SK-N-SH treated with all-trans-retinoic acid at 6 μM for 48 hours (cell line): ENCODE data around the gene GPRC5A.

Experiments used
- ATAC-seq: fragments of 200-7000 bp; cut with Tn5 transposase; 3 replicates; pipeline ENCODE4 v1.9.1; 2020; ENCODE audit warnings: mild to moderate bottlenecking, moderate library complexity
- BACH2 ChIP-seq: fragments of 250-450 bp; sonication (Bioruptor Pico); IDR thresholded peaks from 2 replicates; pipeline ENCODE4 v1.9.0; 2021; ENCODE audit warnings: mild to moderate bottlenecking, borderline replicate concordance
- CSDC2 ChIP-seq: fragments of 250-450 bp; sonication (Bioruptor Pico); IDR thresholded peaks from 2 replicates; pipeline ENCODE4 v1.5.0; 2020; ENCODE audit warnings: mild to moderate bottlenecking, moderate library complexity
- ESRRG ChIP-seq: fragments of 250-450 bp; sonication (Bioruptor Pico); IDR thresholded peaks from 2 replicates; pipeline ENCODE4 v1.6.1; 2021; ENCODE audit warnings: mild to moderate bottlenecking
- GLIS3 ChIP-seq: fragments of 250-450 bp; sonication (Bioruptor Pico); IDR thresholded peaks from 2 replicates; pipeline ENCODE4 v1.5.0; 2020; ENCODE audit warnings: mild to moderate bottlenecking, moderate library complexity
- ISL1 ChIP-seq: fragments of 250-450 bp; sonication (Bioruptor Pico); IDR thresholded peaks from 2 replicates; pipeline ENCODE4 v2.1.2; 2022; ENCODE audit warnings: mild to moderate bottlenecking, moderate library complexity
- OSR1 ChIP-seq: fragments of 250-450 bp; sonication (Bioruptor Pico); IDR thresholded peaks from 2 replicates; pipeline ENCODE4 v1.8.0; 2022; ENCODE audit warnings: moderate library complexity, mild to moderate bottlenecking, inconsistent platforms
- PPARA ChIP-seq: fragments of 250-450 bp; sonication (Bioruptor Pico); IDR thresholded peaks from 2 replicates; pipeline ENCODE4 v1.5.0; 2020; ENCODE audit warnings: mild to moderate bottlenecking, borderline replicate concordance
- RARB ChIP-seq: fragments of 250-450 bp; sonication (Bioruptor Pico); IDR thresholded peaks from 2 replicates; pipeline ENCODE4 v1.8.0; 2021; ENCODE audit warnings: mild to moderate bottlenecking, moderate library complexity
- SNAI2 ChIP-seq: fragments of 250-450 bp; sonication (Bioruptor Pico); IDR thresholded peaks from 2 replicates; pipeline ENCODE4 v1.5.0; 2020; ENCODE audit warnings: mild to moderate bottlenecking, moderate library complexity
- TCF4 ChIP-seq: fragments of 250-450 bp; sonication (Bioruptor Pico); IDR thresholded peaks from 2 replicates; pipeline ENCODE4 v1.8.0; 2021; ENCODE audit warnings: mild to moderate bottlenecking, moderate library complexity, borderline replicate concordance
- ZC3H10 ChIP-seq: fragments of 250-450 bp; sonication (Bioruptor Pico); IDR thresholded peaks from 2 replicates; pipeline ENCODE4 v1.5.1; 2021; ENCODE audit warnings: mild to moderate bottlenecking, moderate library complexity
- ZNF70 ChIP-seq: fragments of 450-650 bp; formaldehyde crosslinking; IDR thresholded peaks from 2 replicates; pipeline ENCODE4 v1.5.0; 2020; ENCODE audit warnings: mild to moderate bottlenecking, moderate library complexity
- ZNF8 ChIP-seq: fragments of 450-650 bp; formaldehyde crosslinking; IDR thresholded peaks from 2 replicates; pipeline ENCODE4 v1.5.0; 2020; ENCODE audit warnings: mild to moderate bottlenecking, moderate library complexity
- TF ChIP-seq, protein P1 (sequence below): fragments of 250-450 bp; sonication (Bioruptor Pico); IDR thresholded peaks from 2 replicates; pipeline ENCODE4 v1.5.0; 2020; ENCODE audit warnings: mild to moderate bottlenecking, moderate library complexity
- TF ChIP-seq, protein P2 (sequence below): fragments of 250-450 bp; sonication (Bioruptor Pico); IDR thresholded peaks from 2 replicates; pipeline ENCODE4 v1.8.0; 2020; ENCODE audit warnings: mild to moderate bottlenecking, moderate library complexity, borderline replicate concordance
- TF ChIP-seq, protein P3 (sequence below): fragments of 250-450 bp; sonication (Bioruptor Pico); IDR thresholded peaks from 2 replicates; pipeline ENCODE4 v1.5.1; 2021; ENCODE audit warnings: mild to moderate bottlenecking, moderate library complexity

The GPRC5A gene

DNA sequence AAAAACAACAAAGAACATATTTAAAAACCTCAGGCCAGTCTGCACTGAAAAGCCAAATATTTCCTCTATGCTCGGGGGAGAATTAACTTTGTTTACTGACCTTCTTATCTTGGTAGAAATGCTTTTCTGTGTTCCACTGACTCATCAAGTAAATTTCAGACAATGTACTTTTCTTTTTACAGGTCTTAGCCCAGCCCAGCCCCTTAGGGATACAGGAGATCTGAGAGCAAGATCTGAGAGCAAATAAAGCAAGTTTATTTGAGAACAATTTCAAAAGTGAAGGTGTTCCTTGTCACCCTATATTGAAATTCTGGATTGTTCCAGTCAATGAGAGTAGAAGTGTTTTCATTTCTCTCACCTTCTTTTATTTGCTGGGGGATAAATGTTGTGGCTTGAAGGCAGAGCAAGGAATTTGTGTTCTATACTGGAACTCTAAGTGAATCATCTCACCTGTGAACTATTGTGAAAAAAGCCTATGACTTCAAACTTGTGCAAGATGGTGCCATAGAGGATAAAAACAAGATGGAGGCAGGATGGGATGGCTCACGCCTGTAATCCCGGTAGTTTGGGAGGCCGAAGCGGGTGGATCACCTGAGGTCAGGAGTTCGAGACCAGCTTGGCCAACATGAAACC, 7.9 kb upstream of the GPRC5A start (continued):
- TF ChIP-seq ISL1 (no peak), OSR1 (CRISPR knock-in tag) (no peak), ESRRG (CRISPR knock-in tag) (no peak)
- TF ChIP-seq, protein P1, sequence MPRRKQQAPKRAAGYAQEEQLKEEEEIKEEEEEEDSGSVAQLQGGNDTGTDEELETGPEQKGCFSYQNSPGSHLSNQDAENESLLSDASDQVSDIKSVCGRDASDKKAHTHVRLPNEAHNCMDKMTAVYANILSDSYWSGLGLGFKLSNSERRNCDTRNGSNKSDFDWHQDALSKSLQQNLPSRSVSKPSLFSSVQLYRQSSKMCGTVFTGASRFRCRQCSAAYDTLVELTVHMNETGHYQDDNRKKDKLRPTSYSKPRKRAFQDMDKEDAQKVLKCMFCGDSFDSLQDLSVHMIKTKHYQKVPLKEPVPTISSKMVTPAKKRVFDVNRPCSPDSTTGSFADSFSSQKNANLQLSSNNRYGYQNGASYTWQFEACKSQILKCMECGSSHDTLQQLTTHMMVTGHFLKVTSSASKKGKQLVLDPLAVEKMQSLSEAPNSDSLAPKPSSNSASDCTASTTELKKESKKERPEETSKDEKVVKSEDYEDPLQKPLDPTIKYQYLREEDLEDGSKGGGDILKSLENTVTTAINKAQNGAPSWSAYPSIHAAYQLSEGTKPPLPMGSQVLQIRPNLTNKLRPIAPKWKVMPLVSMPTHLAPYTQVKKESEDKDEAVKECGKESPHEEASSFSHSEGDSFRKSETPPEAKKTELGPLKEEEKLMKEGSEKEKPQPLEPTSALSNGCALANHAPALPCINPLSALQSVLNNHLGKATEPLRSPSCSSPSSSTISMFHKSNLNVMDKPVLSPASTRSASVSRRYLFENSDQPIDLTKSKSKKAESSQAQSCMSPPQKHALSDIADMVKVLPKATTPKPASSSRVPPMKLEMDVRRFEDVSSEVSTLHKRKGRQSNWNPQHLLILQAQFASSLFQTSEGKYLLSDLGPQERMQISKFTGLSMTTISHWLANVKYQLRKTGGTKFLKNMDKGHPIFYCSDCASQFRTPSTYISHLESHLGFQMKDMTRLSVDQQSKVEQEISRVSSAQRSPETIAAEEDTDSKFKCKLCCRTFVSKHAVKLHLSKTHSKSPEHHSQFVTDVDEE (CRISPR knock-in tag): no peak
- TF ChIP-seq, protein P2, sequence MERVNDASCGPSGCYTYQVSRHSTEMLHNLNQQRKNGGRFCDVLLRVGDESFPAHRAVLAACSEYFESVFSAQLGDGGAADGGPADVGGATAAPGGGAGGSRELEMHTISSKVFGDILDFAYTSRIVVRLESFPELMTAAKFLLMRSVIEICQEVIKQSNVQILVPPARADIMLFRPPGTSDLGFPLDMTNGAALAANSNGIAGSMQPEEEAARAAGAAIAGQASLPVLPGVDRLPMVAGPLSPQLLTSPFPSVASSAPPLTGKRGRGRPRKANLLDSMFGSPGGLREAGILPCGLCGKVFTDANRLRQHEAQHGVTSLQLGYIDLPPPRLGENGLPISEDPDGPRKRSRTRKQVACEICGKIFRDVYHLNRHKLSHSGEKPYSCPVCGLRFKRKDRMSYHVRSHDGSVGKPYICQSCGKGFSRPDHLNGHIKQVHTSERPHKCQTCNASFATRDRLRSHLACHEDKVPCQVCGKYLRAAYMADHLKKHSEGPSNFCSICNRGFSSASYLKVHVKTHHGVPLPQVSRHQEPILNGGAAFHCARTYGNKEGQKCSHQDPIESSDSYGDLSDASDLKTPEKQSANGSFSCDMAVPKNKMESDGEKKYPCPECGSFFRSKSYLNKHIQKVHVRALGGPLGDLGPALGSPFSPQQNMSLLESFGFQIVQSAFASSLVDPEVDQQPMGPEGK: no peak
- TF ChIP-seq, all 23 proteins: peak for 0

DNA sequence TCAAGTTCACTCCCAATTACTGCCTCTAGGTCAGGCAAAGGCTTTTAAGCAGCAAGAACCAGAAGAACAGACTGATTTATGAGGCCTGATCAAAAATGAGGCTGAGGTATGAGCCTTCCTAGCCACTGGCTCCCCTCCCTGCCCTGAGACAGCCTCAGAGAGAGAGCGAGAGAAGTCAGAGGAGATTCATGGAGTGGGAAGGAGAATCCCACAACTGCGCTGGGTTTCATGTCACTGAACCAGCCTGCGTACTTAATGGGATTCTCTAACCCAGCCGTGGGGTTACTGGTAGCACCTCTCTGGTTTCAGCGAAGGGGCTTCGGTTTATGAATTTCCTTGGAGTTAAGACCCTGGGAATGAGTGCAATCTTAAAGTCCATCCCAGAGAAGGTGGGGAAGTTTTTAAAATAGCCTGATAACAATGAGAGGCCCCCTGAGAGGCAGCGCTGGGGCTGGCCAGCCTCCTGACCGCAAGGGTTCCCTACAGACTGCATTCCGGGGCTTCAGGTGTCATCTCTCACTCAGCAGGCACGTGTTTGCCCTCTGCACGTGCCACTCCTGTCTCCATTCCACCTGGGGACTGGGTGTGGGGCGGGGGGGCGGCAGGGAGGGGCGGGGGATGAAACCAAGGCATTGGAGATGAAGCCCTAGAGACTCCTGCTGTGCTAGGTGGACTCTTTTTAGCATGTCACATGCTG, 6.1 kb upstream of the GPRC5A start:
- no peak for TF ChIP-seq BACH2
- no peak for TF ChIP-seq ZC3H10 (CRISPR knock-in tag)
- TF ChIP-seq CSDC2 (CRISPR knock-in tag): no peak
- TF ChIP-seq, protein P3, sequence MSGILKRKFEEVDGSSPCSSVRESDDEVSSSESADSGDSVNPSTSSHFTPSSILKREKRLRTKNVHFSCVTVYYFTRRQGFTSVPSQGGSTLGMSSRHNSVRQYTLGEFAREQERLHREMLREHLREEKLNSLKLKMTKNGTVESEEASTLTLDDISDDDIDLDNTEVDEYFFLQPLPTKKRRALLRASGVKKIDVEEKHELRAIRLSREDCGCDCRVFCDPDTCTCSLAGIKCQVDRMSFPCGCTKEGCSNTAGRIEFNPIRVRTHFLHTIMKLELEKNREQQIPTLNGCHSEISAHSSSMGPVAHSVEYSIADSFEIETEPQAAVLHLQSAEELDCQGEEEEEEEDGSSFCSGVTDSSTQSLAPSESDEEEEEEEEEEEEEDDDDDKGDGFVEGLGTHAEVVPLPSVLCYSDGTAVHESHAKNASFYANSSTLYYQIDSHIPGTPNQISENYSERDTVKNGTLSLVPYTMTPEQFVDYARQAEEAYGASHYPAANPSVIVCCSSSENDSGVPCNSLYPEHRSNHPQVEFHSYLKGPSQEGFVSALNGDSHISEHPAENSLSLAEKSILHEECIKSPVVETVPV: no peak
- no peak for TF ChIP-seq PPARA (CRISPR knock-in tag)
- ATAC-seq: no peak

DNA sequence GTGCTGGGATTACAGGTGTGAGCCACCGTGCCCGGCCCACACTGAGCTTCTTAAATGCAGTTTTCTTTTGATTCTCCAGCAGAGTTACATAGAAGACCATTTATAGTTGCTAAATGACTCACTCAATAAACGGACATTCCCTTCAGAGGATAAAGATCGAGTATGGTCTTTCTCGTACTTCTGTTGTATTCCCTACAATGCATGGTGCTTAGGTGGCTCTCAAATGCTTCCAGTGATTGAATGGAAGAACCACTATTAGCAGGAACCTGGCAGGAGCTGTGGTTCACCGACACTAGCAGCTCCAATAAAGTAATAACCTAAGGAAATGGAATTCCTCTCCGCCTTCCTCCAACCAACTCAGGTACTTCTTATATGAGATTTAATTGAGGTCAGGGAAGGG, 3.9 kb upstream of the GPRC5A start:
- TF ChIP-seq ZC3H10 (CRISPR knock-in tag): no peak
- TF ChIP-seq OSR1 (CRISPR knock-in tag): no peak
- no peak for TF ChIP-seq BACH2
- TF ChIP-seq ZNF8 (CRISPR knock-in tag): no peak
- no peak for TF ChIP-seq TCF4 (CRISPR knock-in tag)
- no peak for TF ChIP-seq GLIS3
- TF ChIP-seq, protein P2: no peak
- no peak for TF ChIP-seq ESRRG (CRISPR knock-in tag)

DNA sequence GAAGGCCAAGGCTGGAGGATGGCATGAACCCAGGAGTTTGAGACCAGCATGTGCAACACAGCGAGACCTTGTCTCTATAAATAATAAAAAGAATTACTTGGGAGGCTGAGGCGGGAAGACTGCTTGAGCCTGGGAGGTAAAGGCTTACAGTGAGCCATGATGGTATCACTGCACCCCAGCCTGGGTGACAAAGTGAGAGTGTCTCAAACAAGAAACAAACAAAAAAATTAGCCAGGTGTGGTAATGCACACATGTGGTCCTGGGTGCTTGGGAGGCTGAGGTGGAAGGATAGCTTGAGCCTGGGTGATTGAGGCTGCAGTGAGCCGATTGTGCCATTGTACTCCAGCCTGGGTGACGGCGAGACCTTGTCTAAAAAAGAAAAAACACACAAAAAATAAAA, 1.7 kb upstream of the GPRC5A start:
- TF ChIP-seq SNAI2 (CRISPR knock-in tag): no peak
- ATAC-seq: no peak

More for the DNA sequence above, 3.9 kb upstream of the GPRC5A start:
- no peak for ATAC-seq

DNA sequence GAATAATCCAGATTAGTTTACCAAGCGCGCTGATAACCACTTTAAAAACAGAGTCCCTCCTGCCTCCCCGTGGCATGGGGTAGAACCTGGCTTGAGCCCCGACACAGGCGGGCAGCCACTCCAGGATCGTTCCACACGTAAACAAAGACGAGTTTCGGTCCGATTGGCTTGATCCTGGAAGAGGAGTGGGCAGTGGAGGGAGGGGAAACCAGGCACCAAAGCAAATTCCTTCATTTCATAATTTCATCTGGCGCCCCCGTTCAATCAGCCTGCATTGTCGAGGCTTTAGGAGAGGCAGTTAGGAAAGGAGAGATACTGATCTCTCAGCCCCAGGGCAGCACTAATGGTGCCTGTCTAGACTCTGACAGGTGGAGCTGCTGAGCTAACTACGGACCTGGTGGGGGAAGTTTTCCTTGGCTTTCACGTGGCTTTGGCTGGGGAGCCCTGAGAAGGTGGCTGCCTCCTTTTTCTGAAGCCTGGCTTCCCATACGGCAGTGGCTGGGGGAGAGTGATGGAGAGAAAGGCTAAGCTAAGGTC, 751 bp upstream of the GPRC5A start:
- ATAC-seq: peak; percentile 84

More for the DNA sequence above, 751 bp upstream of the GPRC5A start:
- TF ChIP-seq, protein P1 (CRISPR knock-in tag): 0 out of 2 replicates have a peak, but pooled peaks have one; percentile 26
- TF ChIP-seq RARB (CRISPR knock-in tag) (no peak), ZNF70 (CRISPR knock-in tag) (peak; percentile 94), ISL1 (peak; percentile 17; the same call in 1 of the 2 replicates), SNAI2 (CRISPR knock-in tag) (no peak)
- TF ChIP-seq, protein P3: no peak
